NCI-H774 (cell line): ENCODE data around the gene ASCL1.

ENCODE experiments used
- DNase-seq: peaks from one replicate; lab custom pipeline; 2025; lab: John Stamatoyannopoulos, UW

The ASCL1 gene

GRCh38 chr12:102977945-102978706 is 20.7 kb downstream of the ASCL1 start:
- DNase-seq = no peak

GRCh38 chr12:102980350-102980749 is 22.9 kb downstream of the ASCL1 start:
- no peak for DNase-seq

GRCh38 chr12:102990419-102990818 is 32.9 kb downstream of the ASCL1 start:
- DNase-seq = peak; percentile 33

GRCh38 chr12:102992297-102992696 is 34.8 kb downstream of the ASCL1 start:
- no peak for DNase-seq

DNA sequence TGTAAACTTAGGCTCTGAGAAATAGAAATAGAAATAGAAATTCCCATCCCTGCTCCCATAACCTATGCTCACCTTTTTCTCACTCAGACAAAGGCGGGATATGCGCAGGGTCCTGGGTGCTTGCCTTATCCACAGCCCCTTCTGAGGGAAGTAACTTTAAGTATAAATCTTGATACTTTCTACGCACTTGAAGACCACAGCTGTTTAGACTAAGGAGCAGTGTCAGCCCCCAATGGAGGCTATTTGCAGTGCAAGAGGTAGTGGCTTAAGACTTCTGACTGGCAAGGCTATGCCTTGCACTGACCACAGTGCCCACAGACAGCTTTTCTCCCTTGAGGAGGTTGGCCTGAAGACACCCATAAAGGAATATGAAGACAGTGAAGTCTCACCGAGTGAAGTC is 35.2 kb downstream of the ASCL1 start:
- DNase-seq = no peak

GRCh38 chr12:102993537-102993936 is 36.1 kb downstream of the ASCL1 start:
- no peak for DNase-seq

DNA sequence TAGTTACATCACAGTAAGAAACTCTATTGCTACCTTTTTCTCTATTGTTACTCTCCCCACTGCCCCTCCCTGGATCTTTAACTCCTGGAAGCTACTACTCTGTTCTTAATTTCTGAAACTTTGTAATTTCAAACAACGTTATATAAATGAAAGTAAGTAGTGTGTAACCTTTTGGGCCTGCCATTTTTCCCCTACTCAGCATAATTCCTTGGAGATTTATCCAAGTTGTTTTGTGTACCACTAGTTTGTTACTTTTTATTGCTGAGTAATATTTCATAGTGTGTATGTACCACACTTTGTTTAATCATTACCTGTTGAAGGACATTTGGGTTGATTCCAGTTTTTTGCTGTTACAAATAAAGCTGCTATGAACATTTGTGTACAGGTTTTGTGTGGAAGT is 37.9 kb downstream of the ASCL1 start:
- DNase-seq = no peak
